Endodermal cell (in vitro differentiated cells): ENCODE results near the gene ACP3. TPM values are rescaled to one million over a fixed set of nuclear protein-coding genes. Genes with fewer than 3 reads are reported as not detected.

Experiments used
- DNase-seq: peaks from one replicate; pipeline ENCODE4 v3.0.0-alpha.2; 2017
- H3K27ac ChIP-seq: 2 replicates; pipeline ENCODE4 v1.5.1; 2013; ENCODE audit warnings: mild to moderate bottlenecking, low read depth, low read length, moderate library complexity
- H3K27me3 ChIP-seq: 2 replicates; pipeline ENCODE4 v1.6.1; 2013; ENCODE audit warnings: mild to moderate bottlenecking, low read length, moderate library complexity; ENCODE audit not compliant: insufficient read depth, control insufficient read depth, poor library complexity, severe bottlenecking
- H3K36me3 ChIP-seq: 2 replicates; pipeline ENCODE4 v1.7.0; 2013; ENCODE audit warnings: mild to moderate bottlenecking, low read length, moderate library complexity; ENCODE audit not compliant: control insufficient read depth, insufficient read depth
- H3K4me1 ChIP-seq: one replicate; pipeline ENCODE4 v1.7.0; 2013; ENCODE audit warnings: low read length; ENCODE audit not compliant: control insufficient read depth, insufficient read depth
- H3K4me3 ChIP-seq: 2 replicates; pipeline ENCODE4 v1.5.1; 2013; ENCODE audit warnings: mild to moderate bottlenecking, low read length, moderate library complexity
- H3K9ac ChIP-seq: 2 replicates; pipeline ENCODE4 v1.6.1; 2013; ENCODE audit warnings: mild to moderate bottlenecking, low read length, moderate library complexity; ENCODE audit not compliant: poor library complexity, severe bottlenecking; ENCODE audit errors: extremely low read depth
- H3K9me3 ChIP-seq: 2 replicates; pipeline ENCODE4 v1.6.1; 2013; ENCODE audit warnings: mild to moderate bottlenecking, low read length, moderate library complexity; ENCODE audit not compliant: control insufficient read depth
- H3K27ac Mint-ChIP-seq: 2 replicates; pipeline ENCODE4 v1.8.0; 2020; ENCODE audit warnings: mixed read lengths
- H3K27me3 Mint-ChIP-seq: 2 replicates; pipeline ENCODE4 v1.8.0; 2021; ENCODE audit warnings: mild to moderate bottlenecking, mixed read lengths; ENCODE audit not compliant: insufficient read depth
- H3K36me3 Mint-ChIP-seq: 2 replicates; pipeline ENCODE4 v1.8.0; 2020; ENCODE audit warnings: low read depth, mixed read lengths
- H3K4me1 Mint-ChIP-seq: 2 replicates; pipeline ENCODE4 v1.8.0; 2020; ENCODE audit warnings: mixed read lengths
- H3K4me3 Mint-ChIP-seq: 2 replicates; pipeline ENCODE4 v1.8.0; 2020; ENCODE audit warnings: mild to moderate bottlenecking, moderate library complexity, mixed read lengths
- H3K9me3 Mint-ChIP-seq: 2 replicates; pipeline ENCODE4 v1.8.0; 2020; ENCODE audit warnings: mild to moderate bottlenecking, mixed read lengths
- WGBS, 2 experiments: methylation state at CpG; one replicate each; pipeline versions ENCODE4 v1.1.5 to v1.1.7; 2013; ENCODE audit warnings: missing lambda C conversion rate in 2 of 2, mixed read lengths in 1 of 2; ENCODE audit not compliant: insufficient coverage in 1 of 2, insufficient read length in 1 of 2; 5-methylcytosine and 5-hydroxymethylcytosine counted together
- total RNA-seq, 2 donors: library from RNA; stranded (reverse); fragmentation: NEBNext Ultra II Directional in 1 of 2; extraction: Animal tissue kit (Norgen Biotek cat#: 25700) in 1 of 2; gene quantifications; 2 replicates in 1 of 2; 3 replicates in 1 of 2; pipeline ENCODE4 v1.2.1, GENCODE V29; 2021
- TF ChIP-seq, protein P1 (sequence below): fragments of 200-600 bp; sonication (generic); conservative IDR thresholded peaks from 2 replicates; pipeline ENCODE4 v1.5.0; 2021; ENCODE audit warnings: antibody characterized with exemption, mild to moderate bottlenecking

The ACP3 gene
- total RNA-seq, 2 donors from 2014 or later, result 17.0 to 24.6 TPM

DNA sequence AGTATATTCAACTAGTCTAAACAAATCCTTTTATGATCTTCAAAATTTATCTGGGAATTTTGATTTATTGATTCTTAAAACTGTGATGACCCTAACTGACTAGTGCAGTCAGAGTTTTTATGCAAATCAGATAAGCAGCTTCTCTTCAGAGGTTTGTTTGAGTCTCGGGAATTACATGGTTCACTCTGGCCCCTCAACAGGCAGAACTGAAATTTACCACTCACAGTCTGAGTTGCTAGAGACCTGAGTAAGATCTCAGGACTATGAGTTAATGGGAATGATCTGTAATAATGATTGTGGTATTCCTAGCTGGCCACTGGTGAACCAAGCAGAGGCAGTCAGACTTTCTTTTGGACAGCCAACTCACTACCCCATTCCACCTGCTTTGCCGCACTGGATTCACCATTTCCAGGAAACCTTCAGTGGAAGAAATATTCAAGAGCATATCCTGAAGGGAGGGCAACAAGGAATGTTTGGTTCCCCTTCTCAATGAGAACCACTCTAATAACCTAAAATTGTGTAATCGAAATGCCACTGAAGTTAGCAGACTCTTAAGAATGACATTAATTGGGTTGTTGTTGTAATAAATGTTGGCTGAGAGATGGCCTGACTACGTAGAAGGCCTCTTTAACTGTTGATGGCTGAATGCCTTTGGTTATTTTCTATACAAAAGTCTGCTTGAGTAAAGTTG lies 88.5 kb downstream of the ACP3 start:
- no peak for DNase-seq
- no peak overlapping the region for H3K9ac ChIP-seq
- H3K4me1 ChIP-seq, result no peaks in the 10 kb centered on the region
- TF ChIP-seq, protein P1, sequence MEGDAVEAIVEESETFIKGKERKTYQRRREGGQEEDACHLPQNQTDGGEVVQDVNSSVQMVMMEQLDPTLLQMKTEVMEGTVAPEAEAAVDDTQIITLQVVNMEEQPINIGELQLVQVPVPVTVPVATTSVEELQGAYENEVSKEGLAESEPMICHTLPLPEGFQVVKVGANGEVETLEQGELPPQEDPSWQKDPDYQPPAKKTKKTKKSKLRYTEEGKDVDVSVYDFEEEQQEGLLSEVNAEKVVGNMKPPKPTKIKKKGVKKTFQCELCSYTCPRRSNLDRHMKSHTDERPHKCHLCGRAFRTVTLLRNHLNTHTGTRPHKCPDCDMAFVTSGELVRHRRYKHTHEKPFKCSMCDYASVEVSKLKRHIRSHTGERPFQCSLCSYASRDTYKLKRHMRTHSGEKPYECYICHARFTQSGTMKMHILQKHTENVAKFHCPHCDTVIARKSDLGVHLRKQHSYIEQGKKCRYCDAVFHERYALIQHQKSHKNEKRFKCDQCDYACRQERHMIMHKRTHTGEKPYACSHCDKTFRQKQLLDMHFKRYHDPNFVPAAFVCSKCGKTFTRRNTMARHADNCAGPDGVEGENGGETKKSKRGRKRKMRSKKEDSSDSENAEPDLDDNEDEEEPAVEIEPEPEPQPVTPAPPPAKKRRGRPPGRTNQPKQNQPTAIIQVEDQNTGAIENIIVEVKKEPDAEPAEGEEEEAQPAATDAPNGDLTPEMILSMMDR, result no peak
- H3K27ac ChIP-seq, result no peak overlapping the region
- 93 to 100% methylated on average over 2 to 4 of the region's 4 CpGs for WGBS, 2 experiments
- Mint-ChIP-seq H3K27ac (no peak overlapping the region), H3K36me3 (no peaks in the 10 kb centered on the region), H3K9me3 (no peaks in the 10 kb centered on the region), H3K27me3 (no peaks in the 10 kb centered on the region), H3K4me3 (no peak overlapping the region), H3K4me1 (no peaks in the 10 kb centered on the region)
- H3K9me3 ChIP-seq, result no peaks in the 10 kb centered on the region
- no peak overlapping the region for H3K4me3 ChIP-seq
- H3K36me3 ChIP-seq, result no peaks in the 10 kb centered on the region
- no peaks in the 10 kb centered on the region for H3K27me3 ChIP-seq

DNA sequence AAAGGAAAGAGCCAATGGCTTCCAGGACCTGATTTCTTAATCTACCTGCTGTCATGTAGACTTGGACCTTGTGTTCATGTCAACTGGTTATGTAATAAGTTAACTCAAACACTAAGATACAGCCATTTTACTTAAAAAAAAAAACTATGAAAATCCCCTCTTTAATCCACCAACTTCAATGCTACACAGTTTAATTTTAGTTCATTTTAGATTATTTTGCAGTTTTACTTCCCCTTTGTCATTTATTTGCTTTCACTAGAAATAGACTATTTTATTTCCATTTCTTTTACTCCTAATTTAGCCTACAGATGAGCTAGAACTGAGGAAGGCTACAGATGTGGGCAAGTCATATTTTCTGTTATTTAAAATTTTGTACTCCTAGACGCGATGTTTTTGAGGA lies 89.4 kb downstream of the ACP3 start:
- TF ChIP-seq, protein P1, result no peak
- DNase-seq, result no peak
- Histone ChIP-seq H3K36me3 (no peaks in the 10 kb centered on the region), H3K9ac (no peak overlapping the region), H3K9me3 (no peaks in the 10 kb centered on the region), H3K4me3 (no peak overlapping the region), H3K27ac (no peak overlapping the region), H3K4me1 (no peaks in the 10 kb centered on the region), H3K27me3 (no peaks in the 10 kb centered on the region)
- no peaks in the 10 kb centered on the region for H3K9me3 Mint-ChIP-seq
- no CpG with 5 or more reads among the region's 2 CpGs for WGBS, 2 experiments
- no peaks in the 10 kb centered on the region for H3K36me3 Mint-ChIP-seq
- no peak overlapping the region for H3K27ac Mint-ChIP-seq
- H3K4me1 Mint-ChIP-seq, result no peaks in the 10 kb centered on the region
- H3K27me3 Mint-ChIP-seq, result no peaks in the 10 kb centered on the region
- H3K4me3 Mint-ChIP-seq, result no peak overlapping the region

DNA sequence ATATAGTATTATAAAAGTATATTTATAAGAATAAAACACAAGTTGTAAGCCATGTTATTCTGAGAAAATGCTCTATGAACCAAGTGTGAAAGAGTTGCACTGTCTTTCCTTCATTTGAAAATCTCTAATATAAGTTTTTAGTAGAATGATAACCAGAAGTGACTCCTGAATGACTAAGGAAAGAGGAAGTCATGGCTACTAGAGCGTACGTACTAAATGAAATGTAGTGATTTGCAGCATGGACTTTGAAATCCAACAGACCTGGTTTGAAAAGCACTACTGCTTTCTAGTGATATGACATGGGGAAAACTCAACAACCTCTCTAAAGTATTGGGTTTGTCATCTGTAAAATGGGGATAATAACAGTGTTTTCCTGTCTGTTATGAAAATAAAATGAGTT lies 89.8 kb downstream of the ACP3 start:
- Mint-ChIP-seq H3K4me1 (peaks cover 3% of the 10 kb centered on the region), H3K9me3 (no peaks in the 10 kb centered on the region), H3K4me3 (no peak overlapping the region), H3K27me3 (no peaks in the 10 kb centered on the region), H3K27ac (no peak overlapping the region), H3K36me3 (no peaks in the 10 kb centered on the region)
- Histone ChIP-seq H3K9ac (no peak overlapping the region), H3K4me1 (peaks cover under 1% of the 10 kb centered on the region), H3K36me3 (no peaks in the 10 kb centered on the region), H3K9me3 (no peaks in the 10 kb centered on the region), H3K4me3 (no peak overlapping the region), H3K27ac (no peak overlapping the region), H3K27me3 (no peaks in the 10 kb centered on the region)
- 89% methylated on average over 2 of the region's 2 CpGs for WGBS, 2 experiments
- TF ChIP-seq, protein P1, result no peak
- no peak for DNase-seq

Other genes with a start within 250 kb of the ACP3 start
- gene DNAJC13, start 100.1 kb downstream of the ACP3 start, total RNA-seq, result 10 to 100 TPM; 39.4 to 40.5 TPM